SHP77 treated with DMSO at 0.1 percent for 48 hours (cell line): ENCODE measurements around the gene LMNTD2.
"Not testable (repeated sequence)": the region's sequence is repeated elsewhere in the genome, so short reads cannot be mapped to it uniquely, and the experiment has no call there.

Experiments used
- DNase-seq: peaks from one replicate; lab custom pipeline; 2025; lab: John Stamatoyannopoulos, UW

LMNTD2 gene

GRCh38 chr11:586376-587316 lies 26.1 kb upstream of the LMNTD2 start:
- no peak for DNase-seq

- DNase-seq = no peak
Observed at GRCh38 chr11:584287-584686, 23.7 kb upstream of the LMNTD2 start.

DNA sequence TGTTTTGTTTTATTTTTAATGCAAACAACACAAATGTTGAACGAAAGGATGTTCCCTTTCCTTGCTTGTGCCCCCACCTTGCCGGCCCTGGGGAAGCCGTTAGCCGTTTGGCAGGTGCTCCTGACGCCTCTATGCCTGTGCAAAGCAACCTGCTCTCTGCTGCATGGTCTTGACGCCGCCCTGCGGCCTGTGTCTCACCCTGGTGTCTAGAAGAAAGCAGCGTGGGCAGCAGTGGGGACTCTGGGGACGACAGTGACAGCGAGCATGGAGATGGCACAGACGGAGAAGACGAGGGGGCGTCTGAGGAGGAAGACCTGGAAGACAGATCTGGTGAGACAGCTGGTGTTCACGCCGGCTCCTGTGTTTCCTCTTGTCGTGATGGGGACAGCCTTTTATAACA lies 21.2 kb upstream of the LMNTD2 start:
- DNase-seq = no peak

DNA sequence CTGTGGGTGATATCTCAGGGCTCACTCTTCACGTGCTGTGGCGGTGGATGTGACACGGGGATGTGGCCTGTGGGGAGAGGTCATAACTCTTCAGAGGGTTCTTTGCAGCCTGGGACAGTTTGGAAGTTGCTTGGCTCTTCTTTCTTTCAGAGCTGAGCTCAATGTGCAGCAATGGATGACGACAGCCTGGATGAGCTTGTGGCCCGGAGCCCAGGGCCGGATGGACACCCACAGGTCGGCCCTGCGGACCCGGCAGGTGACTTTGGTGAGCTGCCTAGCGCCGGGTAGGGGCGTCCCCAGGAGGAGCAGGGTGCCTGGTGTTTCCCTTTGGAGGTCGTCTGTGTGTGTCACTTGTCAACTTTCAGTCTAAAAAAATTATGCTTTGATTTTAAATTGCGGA lies 20.8 kb upstream of the LMNTD2 start:
- DNase-seq = no peak

- no peak for DNase-seq
Observed at GRCh38 chr11:579830-580601, 19.5 kb upstream of the LMNTD2 start.

DNA sequence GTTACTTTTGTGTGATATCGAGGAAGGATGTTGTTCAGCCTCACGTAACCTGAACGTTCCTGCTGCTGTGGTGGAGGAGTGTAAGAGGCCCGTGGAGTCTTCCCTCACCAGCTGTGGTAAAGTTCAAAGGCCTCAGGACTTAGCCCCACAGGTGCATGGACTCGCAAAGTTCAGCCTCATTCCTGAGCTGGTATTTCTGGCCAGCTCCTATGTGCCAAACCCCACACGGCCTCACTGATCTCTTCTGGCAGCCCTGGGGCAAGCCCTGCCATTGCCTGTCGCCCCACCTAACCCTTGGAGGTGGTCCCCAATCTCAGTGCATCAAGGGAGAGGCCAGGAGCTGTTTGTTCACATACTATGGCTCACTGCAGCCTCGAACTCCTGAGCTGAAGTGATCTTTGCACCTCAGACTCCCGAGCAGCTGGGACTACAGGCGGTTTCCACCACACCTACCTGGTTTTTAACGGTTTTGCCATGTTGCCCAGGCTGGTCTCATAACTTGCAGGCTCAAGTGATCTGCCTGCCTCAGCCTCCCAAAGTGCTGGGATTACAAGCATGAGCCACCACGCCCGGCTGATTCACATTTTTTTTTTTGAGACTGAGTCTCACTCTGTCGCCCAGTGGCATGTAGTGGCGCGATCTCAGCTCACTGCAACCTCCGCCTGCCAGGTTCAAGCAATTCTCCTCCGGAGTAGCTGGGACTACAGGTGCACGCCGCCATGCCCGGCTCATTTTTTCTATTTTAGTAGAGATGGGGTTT lies 17.9 kb upstream of the LMNTD2 start:
- DNase-seq = no peak

DNA sequence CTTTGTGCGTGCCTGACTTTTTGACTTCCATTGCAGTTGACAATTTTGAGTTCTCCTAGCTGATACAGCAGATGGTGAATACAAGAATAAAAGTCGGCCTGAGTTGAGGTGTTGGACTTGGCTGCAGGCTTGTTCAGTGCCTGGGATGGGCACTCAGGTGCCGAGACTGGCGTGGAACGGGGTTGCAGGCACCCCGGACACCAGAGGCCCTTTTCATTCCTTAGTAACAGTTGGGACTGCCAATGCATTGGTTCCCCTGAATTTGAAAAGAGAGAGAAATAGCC lies 17.0 kb upstream of the LMNTD2 start:
- DNase-seq = no peak

GRCh38 chr11:576811-577610 lies 16.5 kb upstream of the LMNTD2 start:
- no peak for DNase-seq

- DNase-seq = peak; percentile 66
Observed at GRCh38 chr11:575996-576768, 15.6 kb upstream of the LMNTD2 start, which contains the start of gene PHRF1. Gene PHRF1 (plus strand): TSS chr11:576470. CDS start chr11:581513, 5,043 bp downstream.

DNA sequence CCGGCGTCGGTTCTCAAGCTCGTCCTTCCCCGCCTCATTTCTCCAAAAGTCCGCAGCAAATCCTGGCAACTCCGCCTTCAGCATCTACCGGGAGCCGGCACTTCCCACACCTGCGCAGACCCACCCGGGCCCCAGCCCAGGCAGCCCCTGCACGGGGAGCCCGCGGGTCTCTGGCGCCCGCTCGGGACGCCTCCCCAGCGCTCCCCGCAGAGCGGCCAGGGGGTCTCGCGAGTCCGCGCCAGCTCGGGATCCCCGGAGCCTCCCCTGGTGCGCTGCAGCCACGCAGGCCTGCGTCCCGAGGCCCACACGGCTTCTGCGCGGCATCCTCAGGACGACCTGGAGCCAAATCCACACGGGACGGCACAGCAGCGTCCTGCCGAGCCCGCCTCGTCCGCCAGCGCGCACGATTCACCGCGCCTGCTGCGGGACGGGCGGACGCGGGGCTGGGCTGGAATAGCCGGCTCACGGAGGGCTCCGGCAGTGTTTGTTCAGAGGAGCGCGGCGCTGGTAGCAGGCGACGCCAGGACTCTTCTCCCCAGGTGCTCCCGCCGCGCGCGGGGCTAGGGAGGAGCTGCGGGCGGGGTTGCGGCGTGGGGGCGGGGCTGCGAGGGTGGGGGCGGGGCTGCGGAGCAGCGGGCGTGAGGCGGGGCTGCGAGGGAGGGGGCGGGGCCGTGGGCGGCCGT lies 14.9 kb upstream of the LMNTD2 start:
- DNase-seq = no peak

- DNase-seq = no peak
Observed at GRCh38 chr11:574632-575312, 14.2 kb upstream of the LMNTD2 start.

GRCh38 chr11:574031-574570 lies 13.6 kb upstream of the LMNTD2 start:
- not testable (repeated sequence) for DNase-seq

DNA sequence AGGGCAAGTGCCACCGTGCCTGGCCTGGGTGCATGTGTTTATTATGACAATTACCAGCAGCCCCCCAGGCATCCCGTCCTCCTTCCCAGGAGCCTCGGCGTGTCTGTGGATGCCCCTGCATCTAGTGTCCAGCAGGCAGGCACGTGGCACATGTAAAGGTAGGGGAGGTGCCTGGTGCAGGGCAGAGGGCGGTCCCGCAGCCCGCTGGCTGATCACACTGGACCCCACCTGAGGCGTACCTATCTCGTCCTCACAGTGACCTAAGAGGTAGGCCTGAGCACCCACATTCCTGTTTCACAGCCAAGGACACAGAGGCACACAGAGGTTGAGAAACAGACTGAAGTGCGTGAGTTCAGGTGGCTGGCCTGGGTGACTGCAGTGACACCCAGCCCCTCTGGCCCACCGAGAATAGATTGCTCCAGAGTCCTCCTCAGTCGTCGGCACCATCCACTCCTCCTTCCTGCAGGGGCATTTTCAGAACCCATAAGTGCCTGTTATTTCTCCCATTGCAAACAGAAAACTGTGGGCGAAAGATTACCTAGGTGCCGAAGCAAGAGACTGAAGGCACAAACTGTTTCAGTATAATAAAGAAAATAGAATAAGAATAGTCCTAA lies 12.7 kb upstream of the LMNTD2 start:
- no peak for DNase-seq

DNA sequence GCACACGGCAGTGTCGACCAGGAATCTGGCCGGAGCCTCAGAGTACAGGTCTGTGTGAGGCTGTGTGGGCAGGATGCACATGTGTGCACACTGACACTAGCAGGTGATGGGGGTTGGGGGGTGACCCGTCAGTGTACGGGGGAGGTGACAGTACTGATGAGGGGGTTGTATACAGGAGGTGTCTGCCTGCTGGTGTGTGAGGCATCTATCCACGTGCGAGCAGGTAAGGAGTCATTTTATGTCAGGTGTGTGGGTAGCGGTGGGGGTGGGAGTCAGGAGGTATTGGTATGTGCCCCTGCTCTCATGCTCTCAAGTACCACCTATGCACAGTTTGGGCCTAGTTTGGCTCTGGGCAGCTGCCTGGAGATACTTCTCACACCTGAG lies 11.3 kb upstream of the LMNTD2 start:
- no peak for DNase-seq

DNA sequence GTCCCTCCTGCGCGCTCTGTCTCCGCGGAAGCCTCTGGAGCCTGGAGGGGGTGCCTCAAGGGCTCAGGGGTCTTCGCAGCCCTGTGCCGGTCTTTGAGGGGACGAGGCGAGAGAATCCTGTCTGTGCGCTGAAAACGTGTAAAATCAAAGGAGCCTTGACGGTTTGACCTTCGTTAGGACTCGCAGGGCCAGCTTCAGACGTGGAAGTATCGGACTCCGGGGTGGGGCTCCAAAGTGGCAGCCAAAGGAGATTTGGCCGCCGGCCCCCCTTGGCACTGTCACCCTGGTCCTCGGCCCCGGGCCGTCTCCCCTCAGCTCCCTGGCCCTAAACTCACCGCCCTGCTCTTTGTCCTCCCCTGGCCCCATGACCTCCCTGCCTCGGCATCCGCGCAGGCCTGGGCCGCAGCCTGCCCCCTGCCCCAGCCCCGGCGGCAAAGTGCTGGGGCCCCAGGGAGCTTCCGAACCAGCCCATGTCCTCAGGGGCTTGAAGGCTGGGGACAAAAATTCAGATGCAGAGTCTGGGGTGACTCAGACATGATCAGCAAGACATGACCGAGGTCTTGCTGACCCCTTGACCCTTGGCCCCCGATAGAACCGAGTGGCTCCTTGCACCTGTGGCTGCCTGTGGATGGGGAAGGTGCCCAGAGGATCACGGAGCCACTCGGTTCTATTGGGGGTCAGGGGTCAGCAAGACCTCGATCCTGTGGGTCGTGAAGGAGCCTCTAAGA lies 8.8 kb upstream of the LMNTD2 start:
- DNase-seq = no peak

DNA sequence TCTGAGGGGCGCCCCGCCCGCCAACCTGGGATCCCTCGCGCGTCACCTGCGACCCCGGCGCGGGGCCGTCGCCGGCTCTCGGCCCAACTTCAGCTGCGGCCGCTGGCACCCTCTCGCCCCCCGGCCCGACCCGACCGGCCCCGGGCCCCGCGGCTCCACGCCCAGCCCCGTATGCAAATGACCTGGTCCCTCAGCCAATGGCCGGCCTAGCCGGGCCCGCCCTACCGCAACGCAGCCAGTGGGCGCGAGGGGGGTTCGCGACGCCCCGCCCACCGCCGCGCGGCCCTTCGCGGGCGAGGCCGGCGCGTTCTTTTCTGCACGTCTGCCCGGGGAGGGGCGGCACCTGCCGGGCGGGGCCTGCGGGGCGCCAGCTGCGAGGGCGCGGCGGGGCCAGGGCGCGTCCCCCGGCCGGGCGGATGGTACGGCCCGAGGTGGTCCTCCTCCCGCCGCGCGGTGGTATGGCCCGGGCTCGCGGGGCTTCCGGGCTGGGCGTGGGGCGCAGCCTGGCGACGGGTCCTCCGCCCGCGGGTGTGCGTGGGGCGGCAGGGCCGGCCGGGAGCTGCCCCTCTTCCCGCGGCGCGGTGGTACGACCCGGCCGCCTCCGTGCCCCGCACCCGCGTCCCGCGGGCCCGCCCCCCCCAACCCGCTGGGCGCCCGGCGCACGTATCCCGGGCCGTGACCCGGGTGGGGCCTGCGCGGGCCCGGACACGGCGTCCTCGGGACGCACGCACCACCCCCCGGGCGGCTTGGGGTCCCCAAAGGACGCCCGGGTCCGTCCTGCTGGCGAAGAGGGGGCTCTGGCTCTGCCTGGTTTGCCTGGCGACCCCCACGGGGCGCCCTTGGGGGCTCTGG lies 8.0 kb upstream of the LMNTD2 start:
- peak; percentile 31 for DNase-seq

DNA sequence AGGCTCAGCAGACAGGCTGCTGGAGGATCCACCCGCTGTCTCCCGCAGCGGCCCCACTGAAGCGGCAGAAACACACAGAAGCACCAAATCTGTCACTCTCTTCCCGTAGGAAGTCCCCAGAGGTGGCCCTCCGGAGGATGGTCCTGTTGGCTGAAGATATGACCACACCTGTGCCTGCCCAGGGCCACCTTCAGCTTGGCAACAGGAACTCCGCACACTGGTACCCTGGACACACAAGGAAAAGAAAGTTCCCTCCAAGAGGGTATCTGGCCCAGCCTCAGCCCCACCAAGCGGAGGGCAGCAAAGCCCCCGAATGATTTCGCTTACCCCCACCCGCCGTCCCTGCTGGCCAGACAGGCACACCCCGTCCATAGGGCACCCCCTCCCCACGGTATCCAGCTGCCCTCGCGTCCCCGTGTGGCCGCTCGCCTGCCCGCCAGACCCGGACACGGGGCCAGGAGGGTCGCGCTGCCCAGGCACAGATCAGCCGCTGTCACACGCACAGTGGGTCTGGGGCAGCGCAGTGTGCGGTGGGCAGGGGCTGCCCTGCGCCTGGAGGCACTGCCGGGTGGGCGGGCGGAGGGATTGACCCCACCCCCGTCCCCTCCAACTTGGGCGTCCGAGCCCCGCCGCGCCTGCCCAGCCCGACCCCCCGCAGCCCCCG lies 7.2 kb upstream of the LMNTD2 start:
- no peak for DNase-seq
